G401 (cell line): ENCODE measurements around the gene SLC35E3. TPM values are rescaled to one million over a fixed set of nuclear protein-coding genes. Genes with fewer than 3 reads are reported as not detected.
"Not testable (repeated sequence)": the region's sequence is repeated elsewhere in the genome, so short reads cannot be mapped to it uniquely, and the experiment has no call there.

ENCODE experiments used
- DNase-seq: peaks from one replicate; pipeline ENCODE4 v3.0.0-alpha.2; 2015; ENCODE audit warnings: low spot score
- in situ Hi-C: cut with HindIII; loops from 2 replicates; pipeline ENCODE4 v1.10.0; 2016; ENCODE audit warnings: low sequenced_read_pairs, mixed read lengths
- total RNA-seq: library from RNA; depleted of rRNA; stranded (reverse); fragments of >200 nt; shearing (Covaris generic); gene quantifications from 2 replicates; pipeline ENCODE4 v1.2.3, GENCODE V29; 2014

Gene SLC35E3
- total RNA-seq, 1 experiment from 2014 or later = 1.5 TPM

GRCh38 chr12:68808388-68809189 is 62.6 kb downstream of the SLC35E3 start:
- peak; percentile 65 for DNase-seq
- in situ Hi-C loops = no loop called here

DNA sequence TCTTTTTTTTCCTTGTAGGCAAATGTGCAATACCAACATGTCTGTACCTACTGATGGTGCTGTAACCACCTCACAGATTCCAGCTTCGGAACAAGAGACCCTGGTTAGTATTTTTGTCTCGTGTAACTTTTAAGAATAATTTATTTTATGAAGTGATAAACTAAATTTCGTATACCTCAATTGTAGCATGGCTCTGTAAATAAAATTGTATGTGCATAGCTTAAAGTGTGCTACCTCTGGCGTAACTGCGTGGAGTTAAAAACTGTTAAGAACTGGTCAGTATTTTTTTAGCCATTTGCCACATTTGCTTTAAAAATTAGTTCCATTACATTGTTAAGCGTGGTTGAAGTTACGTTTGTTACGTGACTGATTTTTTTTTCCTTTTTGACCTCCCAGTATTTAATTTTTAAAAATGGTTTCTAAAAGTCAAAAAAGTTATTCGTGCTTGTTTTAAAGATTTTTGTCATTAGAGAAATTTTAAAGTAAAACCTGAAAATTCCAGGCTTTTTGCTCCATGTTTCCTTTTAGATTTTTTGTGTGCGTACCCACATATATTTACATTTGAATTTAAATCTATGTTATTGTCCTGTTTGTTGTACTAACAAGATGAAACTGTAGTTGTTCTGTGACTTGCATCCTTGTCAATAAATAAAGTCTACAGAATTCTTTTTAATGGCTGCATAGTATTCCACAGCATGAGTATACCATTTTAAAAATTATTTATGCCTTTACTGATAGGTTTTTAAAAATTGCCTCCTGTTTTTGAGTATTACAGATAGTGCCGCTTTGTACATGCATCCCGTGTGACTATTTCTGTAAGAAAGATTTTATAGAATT is 63.4 kb downstream of the SLC35E3 start:
- in situ Hi-C loops = no loop called here
- no peak for DNase-seq

- in situ Hi-C loops, DNase-seq: not testable (repeated sequence)
These were observed 64.0 kb downstream of the SLC35E3 start for GRCh38 chr12:68810027-68810389.

GRCh38 chr12:68811573-68811972 is 65.6 kb downstream of the SLC35E3 start:
- in situ Hi-C loops, DNase-seq: not testable (repeated sequence)

- in situ Hi-C loops = no loop called here
These were observed 66.7 kb downstream of the SLC35E3 start for GRCh38 chr12:68812553-68813241.

DNA sequence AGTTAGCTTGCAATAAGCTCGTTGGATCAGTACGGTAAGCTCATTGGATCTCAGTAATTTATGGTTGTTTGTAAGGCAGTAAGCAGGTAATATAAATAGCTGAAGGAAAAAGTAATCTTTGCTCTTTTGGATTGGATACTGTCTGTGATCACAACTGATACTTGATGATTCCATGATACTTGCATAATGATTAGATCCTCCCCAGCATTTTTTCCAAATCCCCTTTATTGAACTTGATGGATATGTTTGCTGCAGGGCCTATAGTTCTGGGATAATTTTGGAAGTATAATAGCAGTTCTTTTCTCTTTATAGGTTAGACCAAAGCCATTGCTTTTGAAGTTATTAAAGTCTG is 67.2 kb downstream of the SLC35E3 start:
- no peak for DNase-seq
- in situ Hi-C loops = no loop called here

More at GRCh38 chr12:68812553-68813241, 66.7 kb downstream of the SLC35E3 start:
- DNase-seq = no peak

- in situ Hi-C loops = no loop called here
- DNase-seq = no peak
These were observed 68.7 kb downstream of the SLC35E3 start for GRCh38 chr12:68814490-68815231.

DNA sequence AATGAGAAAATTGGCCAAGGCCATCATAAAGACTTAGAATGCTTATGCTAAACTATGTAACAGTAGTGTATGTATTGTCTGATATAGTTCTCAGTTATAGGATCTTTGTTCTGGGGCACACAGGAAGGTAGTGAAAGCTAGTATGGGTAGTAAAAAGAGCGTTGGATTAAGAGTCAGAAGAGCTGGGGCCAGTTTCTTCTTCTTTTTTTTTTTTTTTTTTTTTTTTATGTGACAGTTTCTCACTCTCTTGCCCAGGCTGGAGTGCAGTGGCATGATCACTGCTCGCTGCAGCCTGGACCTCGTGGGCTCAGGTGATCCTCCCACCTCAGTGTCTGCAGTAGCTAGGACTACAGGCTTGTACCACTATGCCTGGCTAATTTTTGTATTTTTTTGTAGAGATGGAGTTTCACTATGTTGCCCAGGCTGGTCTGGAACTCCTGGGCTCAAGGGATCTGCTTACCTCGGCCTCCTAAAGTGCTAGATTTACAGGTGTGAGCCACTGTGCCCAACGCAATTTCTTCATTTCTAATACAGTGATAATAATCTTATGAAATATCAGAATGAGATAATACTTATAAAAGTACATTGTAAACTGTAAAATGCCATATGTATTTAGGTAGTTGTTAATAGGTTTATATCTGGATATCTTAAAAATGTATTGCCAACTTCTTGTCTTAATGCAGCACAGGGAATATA is 69.4 kb downstream of the SLC35E3 start:
- no peak for DNase-seq
- in situ Hi-C loops = no loop called here

GRCh38 chr12:68815928-68816800 is 70.2 kb downstream of the SLC35E3 start:
- in situ Hi-C loops = no loop called here
- no peak for DNase-seq

DNA sequence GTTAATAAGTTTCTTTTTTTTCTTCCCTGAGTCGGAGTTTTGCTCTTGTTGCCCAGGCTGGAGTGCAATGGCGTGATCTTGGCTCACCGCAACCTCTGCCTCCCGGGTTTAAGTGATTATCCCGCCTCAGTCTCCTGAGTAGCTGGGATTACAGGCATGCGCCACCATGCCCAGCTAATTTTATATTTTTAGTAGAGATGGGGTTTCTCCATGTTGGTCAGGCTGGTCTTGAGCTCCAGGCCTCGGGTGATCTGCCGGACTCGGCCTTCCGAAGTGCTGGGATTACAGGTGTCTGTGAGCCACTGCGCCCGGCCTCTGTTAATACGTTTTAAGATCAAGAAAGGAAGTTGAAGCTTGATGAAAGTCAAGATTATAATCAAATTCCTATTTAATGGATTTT is 73.5 kb downstream of the SLC35E3 start:
- in situ Hi-C loops, DNase-seq: not testable (repeated sequence)

DNA sequence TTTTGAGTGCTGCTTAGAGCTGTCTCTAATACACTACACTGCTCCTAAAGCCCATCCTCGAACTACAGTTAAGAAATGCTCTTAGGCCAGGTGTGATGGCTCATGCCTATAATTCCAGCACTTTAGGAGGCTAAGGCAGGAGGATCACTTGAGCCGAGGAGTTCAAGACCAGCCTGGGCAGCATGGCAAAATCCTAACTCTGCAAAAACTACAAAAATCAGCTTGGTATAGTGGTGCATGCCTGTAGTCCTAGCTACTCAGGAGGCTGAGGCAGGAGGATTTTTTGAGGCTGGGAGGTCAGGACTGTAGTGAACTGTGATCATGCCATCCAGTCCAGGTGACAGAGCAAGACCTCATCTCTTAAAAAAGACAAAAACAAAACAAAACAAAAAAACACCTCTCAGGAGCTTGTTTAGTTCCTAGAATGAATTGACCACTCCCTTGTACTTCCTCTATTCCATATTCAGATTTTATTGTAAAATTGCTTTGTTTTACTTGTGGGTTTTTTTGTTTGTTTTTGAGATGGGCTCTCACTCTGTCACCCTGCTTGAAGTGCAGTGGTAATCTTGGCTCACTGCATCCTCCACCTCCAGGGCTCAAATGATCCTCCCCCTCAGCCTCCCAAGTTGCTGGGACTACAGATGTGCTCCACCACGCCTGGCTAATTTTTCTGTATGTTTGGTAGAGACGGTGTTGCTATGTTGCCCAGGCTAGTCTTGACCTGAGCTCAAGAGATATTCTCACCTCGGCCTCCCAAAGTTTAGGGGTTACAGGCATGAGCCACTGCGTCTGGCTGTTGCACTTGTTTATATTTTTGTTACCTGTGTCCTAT is 75.6 kb downstream of the SLC35E3 start:
- in situ Hi-C loops = no loop called here

DNA sequence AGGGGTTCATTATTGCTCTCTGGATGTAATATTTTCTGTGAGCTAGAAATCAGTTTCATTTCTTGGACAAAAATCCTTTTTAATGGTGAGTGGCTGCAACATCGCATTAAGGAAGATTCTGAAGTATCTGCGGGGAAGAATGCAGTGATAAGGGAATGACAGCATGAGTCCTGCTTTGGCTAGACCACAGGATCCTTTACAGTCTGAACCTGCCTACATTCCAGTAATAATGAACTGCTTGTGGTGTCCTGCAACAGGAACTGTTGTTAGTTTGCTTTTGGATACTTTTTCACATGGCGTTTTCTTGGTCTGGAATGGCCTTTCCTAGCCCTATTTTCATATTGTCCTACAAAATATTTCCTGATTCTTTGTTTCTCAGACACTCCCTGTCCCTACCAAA is 77.7 kb downstream of the SLC35E3 start:
- in situ Hi-C loops = no loop called here
- DNase-seq = no peak

More for the DNA sequence above, 75.6 kb downstream of the SLC35E3 start:
- no peak for DNase-seq

GRCh38 chr12:68824131-68824530 is 78.2 kb downstream of the SLC35E3 start:
- in situ Hi-C loops = no loop called here
- DNase-seq = no peak

DNA sequence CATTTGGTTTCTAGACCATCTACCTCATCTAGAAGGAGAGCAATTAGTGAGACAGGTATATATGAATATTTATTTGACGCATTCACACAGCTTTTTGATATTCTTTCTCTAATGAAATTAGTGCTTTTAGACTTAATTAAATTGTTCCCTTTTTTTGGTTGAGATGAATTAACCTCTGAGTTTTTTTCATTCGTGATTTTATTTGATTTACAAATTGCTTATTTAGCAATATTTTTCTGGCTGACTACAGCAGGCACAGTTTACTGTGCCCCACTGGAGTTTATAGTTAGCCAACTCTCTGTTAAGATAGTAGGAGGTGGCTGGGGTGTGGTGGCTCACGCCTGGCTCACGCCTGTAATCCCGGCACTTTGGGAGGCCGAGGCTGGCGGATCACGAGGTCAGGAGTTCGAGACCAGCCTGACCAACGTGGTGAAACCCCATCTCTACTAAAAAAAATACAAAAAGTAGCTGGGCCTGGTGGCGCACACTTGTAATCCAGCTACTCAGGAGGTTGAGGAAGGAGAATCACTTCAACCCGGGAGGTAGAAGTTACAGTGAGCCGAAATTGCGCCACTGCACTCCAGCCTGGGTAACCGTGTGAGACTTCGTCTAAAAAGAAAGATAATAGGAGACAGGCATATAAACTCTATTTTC is 78.7 kb downstream of the SLC35E3 start:
- in situ Hi-C loops = no loop called here
- no peak for DNase-seq

DNA sequence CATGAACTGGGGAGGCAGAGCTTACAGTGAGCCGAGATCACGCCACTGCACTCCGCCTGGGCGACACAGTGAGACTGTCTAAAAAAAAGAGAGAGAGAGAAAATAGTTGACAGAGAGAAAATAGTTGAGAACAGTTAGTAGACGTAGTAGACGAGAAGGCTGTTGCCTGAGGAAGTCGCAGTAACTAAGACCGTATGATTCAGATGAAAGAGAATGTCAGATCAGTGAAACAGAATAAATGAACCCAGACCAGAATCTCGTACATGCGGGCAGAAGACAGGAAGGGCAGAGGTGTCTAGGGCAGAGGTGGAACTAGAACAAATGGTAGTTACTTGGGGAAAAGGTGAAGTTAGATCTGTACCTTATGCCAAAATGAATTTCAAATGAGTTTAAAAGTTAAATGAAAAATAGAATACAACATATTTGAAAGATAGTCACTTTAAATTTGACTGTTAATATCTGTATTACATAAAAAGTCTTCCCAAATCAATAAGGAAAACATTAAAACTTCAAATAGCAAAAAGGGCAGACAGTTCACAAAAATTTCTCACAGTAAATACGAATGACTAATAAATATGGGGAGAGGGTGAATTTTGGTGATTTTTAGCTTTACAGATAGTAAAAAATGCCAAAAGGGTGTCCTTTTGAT is 79.7 kb downstream of the SLC35E3 start:
- in situ Hi-C loops = no loop called here
- DNase-seq = no peak
